PC-9 (cell line): ENCODE measurements around the gene CLDN14.

ENCODE experiments used
- EZH2 ChIP-seq: fragments of 200-600 bp; sonication (generic); IDR thresholded peaks from 2 replicates; pipeline ENCODE4 v1.8.0; 2017; ENCODE audit warnings: antibody characterized with exemption, low read depth
- TF ChIP-seq, protein P1 (sequence below): fragments of 200-600 bp; sonication (generic); conservative IDR thresholded peaks from 2 replicates; pipeline ENCODE4 v1.6.1; 2017; ENCODE audit warnings: mixed run types, antibody characterized with exemption, mild to moderate bottlenecking, moderate library complexity

- TF ChIP-seq, protein P1, sequence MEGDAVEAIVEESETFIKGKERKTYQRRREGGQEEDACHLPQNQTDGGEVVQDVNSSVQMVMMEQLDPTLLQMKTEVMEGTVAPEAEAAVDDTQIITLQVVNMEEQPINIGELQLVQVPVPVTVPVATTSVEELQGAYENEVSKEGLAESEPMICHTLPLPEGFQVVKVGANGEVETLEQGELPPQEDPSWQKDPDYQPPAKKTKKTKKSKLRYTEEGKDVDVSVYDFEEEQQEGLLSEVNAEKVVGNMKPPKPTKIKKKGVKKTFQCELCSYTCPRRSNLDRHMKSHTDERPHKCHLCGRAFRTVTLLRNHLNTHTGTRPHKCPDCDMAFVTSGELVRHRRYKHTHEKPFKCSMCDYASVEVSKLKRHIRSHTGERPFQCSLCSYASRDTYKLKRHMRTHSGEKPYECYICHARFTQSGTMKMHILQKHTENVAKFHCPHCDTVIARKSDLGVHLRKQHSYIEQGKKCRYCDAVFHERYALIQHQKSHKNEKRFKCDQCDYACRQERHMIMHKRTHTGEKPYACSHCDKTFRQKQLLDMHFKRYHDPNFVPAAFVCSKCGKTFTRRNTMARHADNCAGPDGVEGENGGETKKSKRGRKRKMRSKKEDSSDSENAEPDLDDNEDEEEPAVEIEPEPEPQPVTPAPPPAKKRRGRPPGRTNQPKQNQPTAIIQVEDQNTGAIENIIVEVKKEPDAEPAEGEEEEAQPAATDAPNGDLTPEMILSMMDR: no peak
- no peak for TF ChIP-seq EZH2
Observed at GRCh38 chr21:36430841-36431240, 49.1 kb downstream of the CLDN14 start.
